Measurements from ENCODE around the gene SH2B3.
"Not testable (repeated sequence)": the region's sequence is repeated elsewhere in the genome, so short reads cannot be mapped to it uniquely, and the experiment has no call there.

The SH2B3 gene

GRCh38 chr12:111386885-111387284 is 18.8 kb upstream of the SH2B3 start:
- no peak for DNase-seq (ENCODE audit: low read depth in 3 of 3)

- DNase-seq (ENCODE audit: low read depth in 3 of 3) = no peak
Observed at GRCh38 chr12:111387747-111388323, 17.9 kb upstream of the SH2B3 start.

- no peak for DNase-seq (ENCODE audit: low read depth in 3 of 3)
Observed at GRCh38 chr12:111389635-111390034, 16.1 kb upstream of the SH2B3 start.

GRCh38 chr12:111390910-111391309 is 14.8 kb upstream of the SH2B3 start:
- DNase-seq (ENCODE audit: low read depth in 3 of 3) = no peak

- no peak for DNase-seq (ENCODE audit: low read depth in 3 of 3)
Observed at GRCh38 chr12:111393700-111394300, 11.9 kb upstream of the SH2B3 start.

- DNase-seq (ENCODE audit: low read depth in 3 of 3) = no peak
Observed at GRCh38 chr12:111394480-111394879, 11.2 kb upstream of the SH2B3 start.

- no peak for DNase-seq (ENCODE audit: low read depth in 3 of 3)
Observed at GRCh38 chr12:111395336-111396187, 10.2 kb upstream of the SH2B3 start.

GRCh38 chr12:111396271-111396670 is 9.5 kb upstream of the SH2B3 start:
- DNase-seq (ENCODE audit: low read depth in 3 of 3) = not testable (repeated sequence)

GRCh38 chr12:111396726-111397445 is 8.8 kb upstream of the SH2B3 start:
- peak; percentile 71 to 90 (median 84) for DNase-seq (ENCODE audit: low read depth in 3 of 3)

GRCh38 chr12:111398530-111398929 is 7.2 kb upstream of the SH2B3 start:
- DNase-seq (ENCODE audit: low read depth in 3 of 3) = no peak

- DNase-seq (ENCODE audit: low read depth in 3 of 3) = not testable (repeated sequence)
Observed at GRCh38 chr12:111399741-111400404, 5.8 kb upstream of the SH2B3 start.

- DNase-seq (ENCODE audit: low read depth in 3 of 3) = no peak
Observed at GRCh38 chr12:111401167-111401605, 4.5 kb upstream of the SH2B3 start.

- not testable (repeated sequence) for DNase-seq (ENCODE audit: low read depth in 3 of 3)
Observed at GRCh38 chr12:111402490-111402824, 3.3 kb upstream of the SH2B3 start.

- peak; percentile 52 to 66 (median 61) for DNase-seq (ENCODE audit: low read depth in 3 of 3)
Observed at GRCh38 chr12:111404362-111405148, 1.2 kb upstream of the SH2B3 start.

- DNase-seq (ENCODE audit: low read depth in 3 of 3) = peak; percentile 99
Observed at GRCh38 chr12:111405149-111405858, 419 bp upstream of the SH2B3 start.

- no peak for DNase-seq (ENCODE audit: low read depth in 3 of 3)
Observed at GRCh38 chr12:111406474-111407376, 1.0 kb downstream of the SH2B3 start.

GRCh38 chr12:111407377-111408115 is 1.8 kb downstream of the SH2B3 start:
- DNase-seq (ENCODE audit: low read depth in 3 of 3) = no peak

GRCh38 chr12:111408116-111408440 is 2.4 kb downstream of the SH2B3 start:
- no peak for DNase-seq (ENCODE audit: low read depth in 3 of 3)

Data from stimulated activated CD4-positive, alpha-beta T cell treated with anti-CD3 and anti-CD28 coated beads, TNF-alpha, amount 100 ng/mL, for 48 hours (primary cell).